ENCODE results near the gene C4orf50.
A peak's percentile ranks its signal among the peaks of the same experiment; 100 is the strongest.

GRCh38 chr4:6032249-6033244 is 14.3 kb upstream of the C4orf50 start:
- no peak for TF ChIP-seq CBX5 (IDR thresholded peaks at IDR 0.05; ENCODE audit: low read depth)
- no peak for TF ChIP-seq RAD51 (IDR thresholded peaks at IDR 0.05)
- no peak for TF ChIP-seq CEBPB (IDR thresholded peaks at IDR 0.05; ENCODE audit: borderline replicate concordance in 1 of 2, low read depth in 2 of 2, low read length in 2 of 2)
- no peak for TF ChIP-seq EZH2 (IDR thresholded peaks at IDR 0.05; ENCODE audit: borderline replicate concordance, control insufficient read depth, low read depth, low read length)
- no peak for TF ChIP-seq REST (IDR thresholded peaks at IDR 0.05; ENCODE audit: low read depth, low read length)
- TF ChIP-seq ATF2 (IDR thresholded peaks at IDR 0.05; ENCODE audit: low read length) = no peak
- TF ChIP-seq POLR2AphosphoS5 (IDR thresholded peaks at IDR 0.05; ENCODE audit: low read length) = no peak
- no peak for TF ChIP-seq NFYB (IDR thresholded peaks at IDR 0.05; ENCODE audit: insufficient read depth, low read depth, low read length)
- TF ChIP-seq JUND (IDR thresholded peaks at IDR 0.05; ENCODE audit: low read depth, low read length) = no peak
- 0 out of 6 replicates have a peak, but pooled peaks of 1 of the 3 experiments have one; percentile 4 for TF ChIP-seq CTCF (IDR thresholded peaks at IDR 0.05 in 2 of 3, conservative IDR thresholded peaks at IDR 0.05 in 1 of 3; ENCODE audit: control insufficient read depth in 2 of 3, extremely low read depth in 1 of 3, insufficient read depth in 1 of 3, low read depth in 3 of 3, low read length in 3 of 3)
- TF ChIP-seq STAT3 (IDR thresholded peaks at IDR 0.05; ENCODE audit: low read depth, low read length) = no peak

Measured in GM12878 (cell line).